Daoy (cell line): ENCODE results near the gene LRFN5. TPM values are rescaled to one million over a fixed set of nuclear protein-coding genes. Genes with fewer than 3 reads are reported as not detected.
A peak's percentile ranks its signal among the peaks of the same experiment; 100 is the strongest.

Experiments used
- DNase-seq: peaks from one replicate; pipeline ENCODE4 v3.0.0-alpha.2; 2015; ENCODE audit warnings: low read depth
- total RNA-seq: library from RNA; depleted of rRNA; stranded (reverse); fragments of >200 nt; shearing (Covaris generic); gene quantifications from 2 replicates; pipeline ENCODE4 v1.2.3, GENCODE V29; 2014

LRFN5 gene
- total RNA-seq, 1 experiment from 2014 or later, result 2.8 TPM

DNA sequence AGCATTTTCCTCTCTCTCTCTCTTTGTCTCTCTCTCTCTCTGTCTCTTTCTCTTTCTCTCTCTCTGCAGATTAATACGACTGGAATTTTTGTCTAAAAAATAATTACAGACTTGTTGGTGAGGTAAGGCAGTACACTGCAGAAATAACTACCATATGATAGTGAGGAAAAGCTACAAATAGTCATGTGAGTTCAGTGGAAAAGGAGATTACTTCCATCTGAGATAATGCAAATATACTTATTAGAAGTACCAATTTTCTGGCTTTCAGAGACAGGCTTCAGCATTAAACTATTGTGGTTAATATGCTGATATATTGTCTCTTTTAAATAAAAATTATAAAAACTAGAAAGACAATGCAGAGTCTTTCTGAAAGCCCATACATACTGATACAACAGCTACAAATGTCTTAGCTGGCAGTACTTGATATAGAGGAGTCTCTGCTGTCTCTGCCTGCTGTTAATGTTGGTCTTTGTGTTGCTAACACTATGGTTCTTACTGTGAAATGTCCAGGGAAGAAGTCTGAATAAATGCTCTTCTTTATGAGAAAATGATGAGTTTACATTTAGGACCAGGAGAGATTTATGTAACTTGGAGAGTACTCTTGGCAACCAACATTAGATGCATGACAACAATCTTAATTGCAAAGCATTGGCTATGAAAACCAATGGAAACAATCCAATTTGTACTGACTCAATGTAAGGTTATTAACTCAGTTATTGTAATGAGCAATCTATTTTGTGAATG is 167.0 kb downstream of the LRFN5 start:
- DNase-seq, result no peak

- DNase-seq, result no peak
Measured at GRCh38 chr14:41782511-41782910, 175.8 kb downstream of the LRFN5 start.

DNA sequence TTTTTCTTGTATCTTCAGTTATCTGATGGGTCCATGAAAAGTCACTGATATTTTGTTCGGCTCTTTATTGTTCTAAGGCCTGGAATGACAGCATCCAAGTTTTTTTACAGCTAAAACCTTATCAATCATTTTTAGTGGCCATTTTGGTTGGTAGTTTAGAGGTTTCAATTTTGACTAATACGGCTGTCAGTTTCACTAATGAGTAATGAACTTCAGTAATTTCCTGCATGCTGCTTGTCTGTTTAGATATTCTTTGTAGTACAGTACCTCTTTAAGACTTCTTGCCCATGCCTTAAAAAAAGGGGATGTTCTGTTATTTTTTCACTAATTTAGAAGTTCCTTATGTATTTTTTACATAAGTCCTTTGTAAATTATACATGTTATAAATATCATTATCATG is 176.7 kb downstream of the LRFN5 start:
- DNase-seq, result no peak

DNA sequence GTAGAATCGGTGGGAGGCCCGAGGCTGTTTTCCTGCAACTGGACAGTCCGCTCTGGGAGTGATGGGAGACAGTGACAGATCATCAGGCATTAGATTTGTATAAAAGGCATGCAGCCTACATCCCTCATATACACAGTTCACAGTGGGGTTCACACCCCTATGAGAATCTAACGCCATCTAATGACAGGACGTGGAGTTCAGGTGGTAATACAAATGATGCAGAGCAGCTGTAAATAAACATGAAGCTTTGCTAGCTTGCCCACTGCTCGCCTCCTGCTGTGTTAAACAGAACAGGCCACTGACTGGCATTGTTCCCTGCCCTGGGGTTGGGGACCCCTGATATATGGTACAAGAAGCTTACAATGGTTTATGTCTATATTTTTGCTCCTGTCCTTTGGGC is 179.0 kb downstream of the LRFN5 start:
- peak; percentile 23 for DNase-seq

- DNase-seq, result no peak
Measured at GRCh38 chr14:41799817-41800216, 193.1 kb downstream of the LRFN5 start.

GRCh38 chr14:41805633-41806032 is 199.0 kb downstream of the LRFN5 start:
- no peak for DNase-seq

DNA sequence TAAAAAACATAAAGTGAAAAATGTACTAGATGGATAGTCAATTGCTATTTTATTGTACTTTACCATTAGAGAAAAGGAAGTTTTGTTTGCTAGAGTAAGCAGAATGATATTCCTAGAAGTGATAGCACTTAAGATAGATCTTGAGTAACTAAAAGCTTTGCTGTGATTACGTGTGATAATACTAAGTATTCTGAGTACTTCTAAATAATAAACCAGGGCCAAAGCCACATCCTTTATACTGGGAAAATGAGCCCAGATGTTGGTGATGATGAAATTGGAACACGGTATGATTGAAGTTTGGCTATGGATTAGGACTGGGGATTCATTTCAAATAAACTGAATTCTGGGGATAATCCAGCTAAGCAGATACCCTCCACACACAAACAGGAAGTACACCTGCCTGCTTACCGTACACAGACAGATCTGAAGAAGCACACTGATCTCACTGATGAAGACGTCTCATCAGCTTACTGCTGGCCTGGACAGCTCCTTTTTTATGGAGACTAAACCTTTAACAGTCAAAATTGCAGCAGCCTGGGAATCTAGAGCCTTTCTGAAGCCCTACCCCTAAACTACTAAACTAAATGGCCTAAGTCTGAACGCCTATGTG is 199.8 kb downstream of the LRFN5 start:
- DNase-seq, result no peak

- DNase-seq, result no peak
Measured at GRCh38 chr14:41810362-41810761, 203.7 kb downstream of the LRFN5 start.

DNA sequence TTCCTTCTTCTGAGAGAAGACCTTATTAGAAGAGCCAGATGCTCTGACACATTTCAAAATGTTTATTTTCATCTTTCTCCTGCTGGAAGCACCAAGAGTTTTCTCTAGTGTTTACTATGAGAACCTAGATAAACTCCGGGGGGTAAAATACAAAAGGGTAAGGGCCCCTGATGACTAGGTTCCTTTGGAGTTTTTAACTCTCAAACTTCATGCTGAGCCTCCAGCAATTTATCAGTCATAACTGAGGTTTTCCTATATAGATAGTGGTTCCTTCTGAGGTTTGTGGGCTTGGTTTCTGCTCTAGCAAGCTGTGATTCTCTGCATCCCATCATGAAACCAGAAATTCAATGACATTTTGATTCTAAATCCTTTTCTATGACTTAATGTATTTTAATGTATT is 210.9 kb downstream of the LRFN5 start:
- peak; percentile 51 for DNase-seq

DNA sequence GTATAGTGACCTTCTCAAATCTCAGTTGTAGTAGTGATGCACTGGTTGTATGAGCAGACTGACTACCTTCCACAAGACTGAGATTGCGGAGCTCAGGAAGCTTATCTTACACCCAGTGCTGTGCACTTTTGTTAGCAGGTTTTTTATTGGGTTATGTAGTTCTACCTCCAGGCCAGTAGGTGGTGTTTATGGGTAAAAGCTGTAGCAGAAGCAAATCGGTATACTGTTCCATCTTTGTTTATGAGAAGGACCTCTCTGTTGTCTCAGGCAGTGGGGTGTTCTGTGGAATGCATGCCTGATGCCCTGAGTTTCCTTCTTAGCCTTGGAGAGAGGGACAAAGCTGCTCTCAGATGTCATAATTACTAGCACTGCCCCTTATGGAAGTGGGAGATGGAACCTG is 217.8 kb downstream of the LRFN5 start:
- no peak for DNase-seq

DNA sequence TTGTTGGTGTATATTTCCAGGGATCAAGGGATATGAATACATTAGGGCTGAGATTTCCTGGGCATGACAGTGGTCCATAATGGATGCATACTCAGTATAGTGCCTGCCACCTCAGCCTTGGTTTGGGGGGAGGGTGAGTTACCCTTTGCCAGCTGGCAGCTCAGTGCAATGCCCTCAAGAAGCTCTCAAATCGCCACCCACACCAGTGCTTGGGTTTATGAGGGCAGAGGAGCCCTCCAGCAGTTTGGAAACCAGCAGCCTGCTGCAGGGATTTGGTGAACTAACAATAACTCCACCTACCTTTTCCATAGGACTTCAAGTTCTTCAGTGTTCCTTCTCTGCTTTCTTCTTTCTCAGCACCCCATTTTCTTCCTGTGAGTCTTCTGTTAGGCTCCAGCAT is 218.9 kb downstream of the LRFN5 start:
- no peak for DNase-seq

- DNase-seq, result no peak
Measured at GRCh38 chr14:41830714-41831406, 224.2 kb downstream of the LRFN5 start.

GRCh38 chr14:41839661-41840060 is 233.0 kb downstream of the LRFN5 start:
- no peak for DNase-seq

GRCh38 chr14:41859336-41859735 is 252.7 kb downstream of the LRFN5 start:
- DNase-seq, result no peak

DNA sequence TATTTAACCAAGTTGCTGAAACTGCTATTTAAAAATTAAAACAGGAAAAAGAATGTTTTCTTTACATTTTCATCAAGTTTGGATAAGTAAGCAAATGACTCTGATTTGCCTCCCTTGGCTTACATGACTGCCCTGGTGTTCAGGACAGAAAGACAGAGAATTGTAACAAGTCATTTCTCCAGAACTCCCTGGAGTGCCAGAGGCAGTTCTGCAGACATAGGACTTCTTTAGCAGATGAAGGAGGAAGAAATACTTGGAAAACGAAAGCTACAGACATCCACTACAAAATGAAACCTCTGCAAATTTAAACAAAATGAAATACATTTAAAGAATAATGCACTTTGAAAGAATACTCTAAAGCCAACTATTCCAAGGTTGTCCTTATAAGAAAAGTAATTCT is 253.9 kb downstream of the LRFN5 start:
- no peak for DNase-seq

DNA sequence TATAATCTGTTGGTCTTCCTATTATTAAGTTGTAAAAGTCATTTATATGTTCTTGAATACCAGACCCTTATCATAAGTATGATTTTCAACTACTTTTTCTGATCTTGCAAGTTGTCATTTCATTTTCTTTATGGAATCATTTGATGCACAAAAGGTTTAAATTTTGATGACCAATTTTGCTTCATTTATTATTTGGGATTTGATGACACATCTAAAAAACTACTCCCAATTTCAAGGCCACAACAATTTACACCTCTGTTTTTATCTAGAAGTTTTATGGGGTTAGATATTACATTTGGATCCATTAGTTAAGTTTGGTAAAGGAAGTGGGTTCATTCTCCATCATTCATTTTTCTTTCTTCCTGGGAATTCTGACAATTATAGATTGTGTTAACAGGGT is 259.2 kb downstream of the LRFN5 start:
- DNase-seq, result no peak

GRCh38 chr14:41868396-41868795 is 261.7 kb downstream of the LRFN5 start:
- no peak for DNase-seq

DNA sequence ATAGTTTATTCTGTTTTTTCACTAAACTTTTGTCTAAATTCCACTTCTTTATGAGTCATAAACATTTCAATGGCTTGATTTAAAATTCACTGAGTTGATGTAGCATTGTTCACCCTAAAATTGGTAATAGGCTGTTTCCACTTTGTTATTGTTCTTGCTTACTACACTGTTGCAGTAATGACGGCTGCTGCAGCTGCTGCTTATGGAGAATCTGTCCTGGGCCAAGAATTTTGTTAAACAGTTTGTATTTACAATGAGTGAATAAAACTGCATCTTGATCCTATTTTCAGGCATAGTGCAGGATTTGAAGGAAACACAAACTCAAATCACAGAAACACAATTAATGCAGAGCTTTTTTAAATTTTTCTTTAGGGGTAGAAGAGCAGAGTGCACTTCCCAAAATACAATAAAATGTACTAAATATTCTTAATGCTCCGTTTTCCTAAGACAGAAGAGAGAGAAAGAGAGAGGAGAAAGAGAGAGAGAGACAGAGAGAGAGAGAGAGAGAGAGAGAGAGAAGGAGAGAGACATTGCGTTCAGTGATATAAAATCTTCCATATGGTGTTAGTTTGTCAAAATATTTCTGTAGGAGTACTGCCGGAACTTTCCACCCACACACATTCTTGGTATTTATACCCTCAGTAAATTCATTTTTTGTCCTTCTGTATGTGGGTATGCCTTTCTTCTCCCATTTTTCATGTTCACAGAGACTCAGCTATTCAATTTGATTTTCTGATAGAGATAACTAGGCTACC is 266.4 kb downstream of the LRFN5 start:
- no peak for DNase-seq

DNA sequence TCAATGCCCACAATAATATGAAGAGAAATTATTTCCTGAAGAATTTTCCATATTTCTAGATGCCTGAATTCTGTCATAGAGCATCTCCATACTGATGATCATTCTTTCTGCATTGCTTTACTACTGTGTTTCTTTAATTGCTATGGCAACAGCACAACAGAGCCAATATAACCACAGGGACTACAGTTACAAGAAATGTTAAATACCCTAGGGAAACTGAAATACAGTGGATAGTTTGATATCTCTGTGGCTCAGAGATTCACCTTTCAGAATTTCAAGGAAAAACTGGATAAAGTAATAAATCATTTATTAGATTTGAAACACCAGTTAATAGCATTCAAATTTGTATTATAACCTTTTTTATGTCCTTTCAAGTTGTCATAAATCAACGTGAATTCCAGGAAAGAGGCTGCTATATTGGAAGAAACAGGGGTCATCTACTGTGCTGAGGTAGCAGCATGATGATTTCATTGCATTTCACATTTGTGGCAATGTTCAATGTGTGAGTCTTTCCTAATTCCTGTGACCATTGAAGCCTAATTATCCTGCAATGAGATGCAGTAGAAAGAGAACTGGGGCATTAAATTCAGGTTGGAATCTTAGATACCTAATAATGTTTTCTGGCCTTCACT is 267.1 kb downstream of the LRFN5 start:
- DNase-seq, result peak; percentile 20

DNA sequence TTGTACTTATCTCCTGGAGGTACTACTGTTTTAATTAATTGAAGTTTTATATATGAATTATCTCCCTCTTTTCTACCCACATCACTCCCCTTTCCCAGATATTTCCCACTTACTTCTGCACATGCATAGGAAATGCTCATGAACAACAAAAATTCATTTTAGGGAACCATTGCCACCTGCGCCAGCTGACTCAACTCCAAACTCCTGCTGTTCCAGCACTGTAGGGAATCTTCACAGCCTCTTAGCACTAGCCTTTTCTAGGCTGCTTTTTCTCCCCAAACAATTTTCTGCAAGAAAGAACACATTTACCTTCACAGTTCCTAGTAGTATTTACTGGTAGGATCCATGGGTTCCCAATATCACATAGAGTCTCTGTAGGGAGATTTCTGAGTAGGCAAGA is 268.4 kb downstream of the LRFN5 start:
- DNase-seq, result no peak

- no peak for DNase-seq
Measured at GRCh38 chr14:41878321-41878720, 271.6 kb downstream of the LRFN5 start.

DNA sequence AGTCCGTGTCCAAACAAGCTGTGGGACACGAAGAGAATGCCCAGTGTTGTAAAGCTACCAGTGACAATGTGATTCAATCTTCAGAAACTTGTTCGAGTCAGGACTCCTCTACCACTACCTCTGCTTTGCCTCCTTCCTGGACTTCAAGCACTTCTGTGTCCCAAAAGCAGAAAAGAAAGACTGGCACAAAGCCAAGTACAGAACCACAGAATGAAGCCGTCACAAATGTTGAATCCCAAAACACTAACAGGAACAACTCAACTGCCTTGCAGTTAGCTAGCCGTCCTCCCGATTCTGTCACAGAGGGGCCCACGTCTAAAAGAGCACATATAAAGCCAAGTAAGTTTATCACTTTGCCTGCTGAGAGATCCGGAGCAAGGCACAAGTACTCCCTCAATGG is 284.9 kb downstream of the LRFN5 start:
- no peak for DNase-seq
